ENCODE data around the gene MOAP1. TPM values are rescaled to one million over a fixed set of nuclear protein-coding genes. Genes with fewer than 3 reads are reported as not detected.

MOAP1 gene
- total RNA-seq, 3 donors from 2014 or later: 29.0 to 35.9 (median 31.1) TPM

DNA sequence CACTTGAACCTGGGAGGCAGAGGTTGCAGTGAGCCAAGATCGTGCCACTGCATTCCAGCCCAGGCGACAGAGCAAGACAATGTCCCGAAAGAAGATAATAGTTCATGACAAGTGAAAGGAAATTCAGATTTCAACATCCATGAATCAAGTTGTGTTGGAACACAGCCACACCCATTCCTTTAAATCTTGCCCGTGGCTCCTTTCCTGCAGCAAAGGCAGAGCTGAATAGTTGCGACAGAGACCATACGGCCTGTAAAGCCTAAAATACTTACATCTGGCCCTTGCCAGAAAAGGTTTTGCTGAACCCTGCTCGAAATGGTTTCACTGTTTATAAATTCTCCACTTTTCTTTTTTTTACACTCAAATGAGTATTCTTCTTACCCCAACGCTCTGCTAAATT is 51.2 kb downstream of the MOAP1 start:
- no peak overlapping the region for H3K4me3 ChIP-seq
- H3K4me1 ChIP-seq: no peaks in the 10 kb centered on the region
- no peak for TF ChIP-seq CTCF (IDR thresholded peaks at IDR 0.05)
- no peaks in the 10 kb centered on the region for H3K36me3 ChIP-seq
- H3K9me3 ChIP-seq: no peaks in the 10 kb centered on the region
- DNase-seq (ENCODE audit: low spot score in 2 of 2): no peak
- no peaks in the 10 kb centered on the region for H3K27me3 ChIP-seq
- H3K27ac ChIP-seq: no peak overlapping the region
- intact Hi-C loops (cut with DNase I; ENCODE audit: low total_unique reads): no loop called here

GRCh38 chr14:93132472-93133065 is 52.1 kb downstream of the MOAP1 start:
- H3K27ac ChIP-seq: no peak overlapping the region
- H3K36me3 ChIP-seq: no peaks in the 10 kb centered on the region
- TF ChIP-seq POLR2AphosphoS5 (IDR thresholded peaks at IDR 0.05): no peak
- TF ChIP-seq POLR2A (IDR thresholded peaks at IDR 0.05): no peak
- TF ChIP-seq CTCF (IDR thresholded peaks at IDR 0.05): peak in 1 of 3 donors; percentile 30
- H3K4me1 ChIP-seq: no peaks in the 10 kb centered on the region
- no peak for DNase-seq (ENCODE audit: low spot score in 2 of 2)
- no peaks in the 10 kb centered on the region for H3K9me3 ChIP-seq
- H3K27me3 ChIP-seq: no peaks in the 10 kb centered on the region
- H3K4me3 ChIP-seq: no peak overlapping the region
- intact Hi-C loops (cut with DNase I; ENCODE audit: low total_unique reads): no loop called here

Other genes with a start within 250 kb of the MOAP1 start
- 10 to 100 TPM; 27.8 to 91.7 (median 42.9) TPM for gene ITPK1, start 69.0 kb downstream of the MOAP1 start, total RNA-seq
- 10 to 100 TPM; 10.8 to 14.9 (median 11.4) TPM for gene LYSET, start 420 bp upstream of the MOAP1 start, total RNA-seq
- gene GON7, start 22.2 kb upstream of the MOAP1 start, total RNA-seq: 10 to 100 TPM in 2 of 3 donors, 1 to 10 TPM in 1; 8.5 to 12.1 (median 11.1) TPM
- 10 to 100 TPM; 21.0 to 34.7 (median 31.0) TPM for gene UBR7, start 22.4 kb upstream of the MOAP1 start, total RNA-seq
- gene BTBD7, start 148.1 kb upstream of the MOAP1 start, total RNA-seq: 10 to 100 TPM; 19.7 to 32.8 (median 26.5) TPM
- gene COX8C, start 162.3 kb upstream of the MOAP1 start, total RNA-seq: not detected
- gene UNC79, start 246.0 kb upstream of the MOAP1 start, total RNA-seq: under 1 TPM in 2 of 3 donors, not detected in 1; 0.29 to 0.32 TPM

Measured in breast epithelium (tissue), 4 donors.